CD4-positive, alpha-beta T cell treated with Interleukin-6 at 100 ng/mL for 8 hours (primary cell): Measurements from ENCODE around the gene OVOL2.
"Not testable (repeated sequence)": the region's sequence is repeated elsewhere in the genome, so short reads cannot be mapped to it uniquely, and the experiment has no call there.

Experiments used
- DNase-seq: peaks from one replicate; pipeline ENCODE4 v3.0.0-alpha.2; 2020; ENCODE audit warnings: mixed read lengths, low spot score

The OVOL2 gene

GRCh38 chr20:18057994-18058349 is 256 bp upstream of the OVOL2 start:
- no peak for DNase-seq

GRCh38 chr20:18056174-18057100 is 1.3 kb downstream of the OVOL2 start:
- DNase-seq = no peak

- no peak for DNase-seq
Measured at GRCh38 chr20:18055261-18055660, 2.5 kb downstream of the OVOL2 start.

- no peak for DNase-seq
Measured at GRCh38 chr20:18052856-18053255, 4.9 kb downstream of the OVOL2 start.

- no peak for DNase-seq
Measured at GRCh38 chr20:18050628-18051027, 7.1 kb downstream of the OVOL2 start.

- DNase-seq = no peak
Measured at GRCh38 chr20:18048176-18048575, 9.5 kb downstream of the OVOL2 start.

GRCh38 chr20:18046535-18046934 is 11.2 kb downstream of the OVOL2 start:
- no peak for DNase-seq

GRCh38 chr20:18042229-18042628 is 15.5 kb downstream of the OVOL2 start:
- DNase-seq = no peak

GRCh38 chr20:18041462-18041861 is 16.3 kb downstream of the OVOL2 start:
- no peak for DNase-seq

GRCh38 chr20:18039063-18039462 is 18.7 kb downstream of the OVOL2 start:
- no peak for DNase-seq

GRCh38 chr20:18034039-18034438 is 23.7 kb downstream of the OVOL2 start:
- no peak for DNase-seq

- no peak for DNase-seq
Measured at GRCh38 chr20:18032977-18033892, 24.5 kb downstream of the OVOL2 start.

- DNase-seq = no peak
Measured at GRCh38 chr20:18031888-18032509, 25.7 kb downstream of the OVOL2 start.

- DNase-seq = no peak
Measured at GRCh38 chr20:18031050-18031449, 26.7 kb downstream of the OVOL2 start.

GRCh38 chr20:18030020-18030419 is 27.7 kb downstream of the OVOL2 start:
- DNase-seq = no peak

- DNase-seq = not testable (repeated sequence)
Measured at GRCh38 chr20:18027011-18027410, 30.7 kb downstream of the OVOL2 start.

- DNase-seq = no peak
Measured at GRCh38 chr20:18024606-18025127, 33.0 kb downstream of the OVOL2 start.

- DNase-seq = no peak
Measured at GRCh38 chr20:18020931-18021330, 36.8 kb downstream of the OVOL2 start.

GRCh38 chr20:18019068-18019467 is 38.6 kb downstream of the OVOL2 start:
- DNase-seq = no peak

GRCh38 chr20:18018100-18018499 is 39.6 kb downstream of the OVOL2 start:
- no peak for DNase-seq

- DNase-seq = no peak
Measured at GRCh38 chr20:18016772-18017171, 40.9 kb downstream of the OVOL2 start.

- DNase-seq = no peak
Measured at GRCh38 chr20:18014411-18014810, 43.3 kb downstream of the OVOL2 start.
